HG02970 (cell line): Measurements from ENCODE around the gene OSBPL10.
"Not testable (repeated sequence)": the region's sequence is repeated elsewhere in the genome, so short reads cannot be mapped to it uniquely, and the experiment has no call there.

Experiments
- ATAC-seq: cut with Tn5 transposase; IDR thresholded peaks from one replicate; pipeline ENCODE4 v1.9.1; 2021; ENCODE audit warnings: mild to moderate bottlenecking, moderate library complexity, moderate number of reproducible peaks; ENCODE audit not compliant: unreplicated experiment, low FRiP score

OSBPL10 gene

DNA sequence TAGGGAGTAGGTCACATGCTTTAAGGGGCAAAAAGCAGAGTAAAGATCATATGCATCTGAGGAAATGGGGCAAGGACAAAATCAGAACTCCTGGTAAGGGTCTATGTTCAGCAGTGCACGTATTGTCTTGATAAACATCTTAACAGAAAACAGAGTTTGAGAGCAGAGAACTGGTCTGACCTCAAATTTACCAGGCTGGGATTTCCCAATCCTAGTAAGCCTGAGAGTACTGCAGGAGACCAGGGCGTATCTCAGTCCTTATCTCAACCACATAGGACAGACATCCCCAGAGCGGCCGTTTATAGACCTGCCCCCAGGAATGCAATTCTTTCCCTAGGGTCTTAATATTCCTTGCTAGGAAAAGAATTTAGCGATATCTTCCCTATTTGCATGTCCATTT is 14.0 kb upstream of the OSBPL10 start:
- ATAC-seq: not testable (repeated sequence)

DNA sequence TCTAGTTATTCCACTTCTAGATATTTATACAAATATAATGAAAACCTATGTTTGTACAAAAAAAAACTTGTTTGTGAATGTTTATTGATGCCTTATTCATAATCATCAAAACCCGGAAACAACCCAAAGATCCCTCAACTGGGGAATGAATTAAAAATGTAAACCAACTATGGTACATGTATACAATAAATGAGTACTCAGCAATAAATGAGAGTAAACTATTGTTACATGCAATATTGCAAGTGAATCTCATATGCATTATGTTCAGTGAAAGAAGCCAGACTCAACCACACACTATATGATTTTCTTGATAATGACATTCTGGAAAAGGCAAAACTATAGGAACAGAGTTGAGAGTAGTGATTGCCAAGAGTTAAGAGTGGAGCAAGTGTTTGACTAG is 12.8 kb upstream of the OSBPL10 start:
- no peak for ATAC-seq

GRCh38 chr3:31992995-31993394 is 11.9 kb upstream of the OSBPL10 start:
- ATAC-seq: not testable (repeated sequence)

GRCh38 chr3:31988271-31988670 is 7.2 kb upstream of the OSBPL10 start:
- ATAC-seq: no peak

GRCh38 chr3:31985831-31986230 is 4.8 kb upstream of the OSBPL10 start:
- no peak for ATAC-seq

GRCh38 chr3:31984321-31984720 is 3.3 kb upstream of the OSBPL10 start:
- no peak for ATAC-seq

- ATAC-seq: no peak
Observed at GRCh38 chr3:31980530-31981205, 394 bp downstream of the OSBPL10 start.

DNA sequence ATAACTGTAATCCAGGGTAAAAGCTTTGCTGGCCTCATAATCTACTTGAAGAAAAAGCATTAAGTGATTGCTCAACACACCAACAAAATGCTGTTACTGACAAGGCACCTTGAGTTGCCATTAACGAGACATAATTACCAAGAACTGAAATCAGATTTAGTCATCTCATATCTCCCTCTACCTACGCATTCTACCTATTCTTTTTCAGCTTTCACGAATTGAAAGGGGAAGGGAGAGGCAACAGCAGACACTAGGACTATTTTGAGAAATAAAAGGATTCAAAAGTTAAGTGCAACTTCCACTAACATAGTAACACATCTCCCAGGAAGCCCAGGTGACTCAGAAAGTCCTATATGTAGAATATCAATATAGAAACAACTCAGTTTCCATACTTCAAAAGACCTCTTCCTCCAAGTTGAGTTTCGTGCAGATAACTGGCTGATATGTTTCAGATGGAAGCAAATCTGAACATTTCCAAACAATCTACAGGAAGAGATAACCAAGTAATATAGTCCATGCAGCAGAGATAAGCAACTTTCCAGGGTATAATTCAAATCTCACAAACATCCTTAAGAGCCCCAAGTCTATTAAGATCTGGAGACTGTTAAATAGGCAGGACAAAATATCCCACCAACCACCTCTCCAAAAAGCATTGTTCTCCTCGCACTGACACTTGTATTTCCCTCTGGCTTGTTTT is 1.9 kb downstream of the OSBPL10 start:
- ATAC-seq: no peak

GRCh38 chr3:31978553-31978952 is 2.5 kb downstream of the OSBPL10 start:
- ATAC-seq: no peak

DNA sequence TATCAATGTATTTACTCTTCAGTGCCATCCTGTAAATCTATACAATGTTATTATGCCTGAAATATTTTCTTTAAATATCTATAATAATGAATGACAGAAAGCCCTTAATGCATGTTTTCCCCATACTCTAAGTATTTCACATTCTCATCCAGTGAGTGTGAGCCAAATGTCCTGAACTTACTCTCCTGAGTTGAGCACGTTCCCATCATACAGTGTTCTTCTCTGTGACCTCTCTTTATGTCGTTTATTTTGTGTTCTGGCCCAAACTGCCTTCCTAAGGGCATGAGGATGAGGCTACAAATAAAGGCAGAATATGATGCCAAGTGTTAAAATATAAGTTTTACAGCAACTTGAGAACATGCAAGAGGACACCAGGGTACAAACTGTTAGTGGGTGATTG is 3.3 kb downstream of the OSBPL10 start:
- ATAC-seq: no peak

DNA sequence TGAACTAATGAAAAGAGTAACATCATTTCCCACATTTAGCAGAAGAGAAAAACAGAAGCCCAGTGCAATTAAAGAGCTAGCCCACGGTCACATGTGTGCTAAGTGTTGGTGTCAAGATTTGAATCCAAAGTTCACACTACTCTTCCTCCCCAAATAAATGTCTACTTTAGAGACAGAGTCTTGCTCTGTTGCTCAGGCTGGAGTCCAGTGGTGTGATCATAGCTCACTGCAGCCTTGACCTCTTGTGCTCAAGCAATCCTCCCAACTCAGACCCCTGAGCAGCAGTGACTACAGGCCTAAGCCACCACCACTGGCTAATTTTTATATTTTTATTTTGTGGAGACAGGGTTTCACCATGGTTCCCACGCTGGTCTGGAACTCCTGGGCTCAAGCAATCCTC is 4.8 kb downstream of the OSBPL10 start:
- no peak for ATAC-seq

DNA sequence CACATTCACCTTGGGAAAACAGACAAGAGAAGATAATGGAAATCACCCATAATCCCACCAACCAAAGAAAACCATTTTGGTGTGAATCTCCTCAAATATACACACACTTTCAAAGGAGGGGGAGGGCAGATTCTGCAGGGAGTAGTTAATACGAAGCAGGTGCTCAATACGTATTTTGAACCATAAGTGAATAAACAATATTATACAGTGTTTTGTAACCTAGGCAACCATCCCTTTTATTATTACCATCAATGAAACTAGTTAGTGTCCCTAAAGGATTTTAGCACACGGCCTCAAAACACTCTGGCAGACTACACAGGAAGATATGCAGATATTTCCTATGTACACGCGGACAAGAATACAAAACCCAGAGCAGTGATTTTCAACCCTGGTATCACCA is 6.1 kb downstream of the OSBPL10 start:
- no peak for ATAC-seq

DNA sequence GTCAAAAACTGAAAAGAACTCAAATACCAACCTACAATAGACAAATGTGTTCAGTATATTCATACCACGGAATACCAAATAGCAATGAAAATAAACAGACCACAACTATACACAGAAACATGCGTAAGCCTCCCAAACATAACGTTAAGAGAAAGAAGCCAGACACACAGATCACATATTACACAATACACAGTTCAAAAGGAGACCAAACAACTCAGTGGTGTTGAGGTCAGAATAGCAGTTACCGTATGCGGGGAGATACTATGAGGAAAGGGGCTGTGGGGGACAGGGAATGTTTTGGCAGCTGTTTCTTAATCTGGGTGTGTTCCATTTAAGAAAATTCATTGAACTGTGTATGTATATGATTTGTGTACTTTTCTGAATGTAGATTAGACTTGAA is 6.6 kb downstream of the OSBPL10 start:
- no peak for ATAC-seq

DNA sequence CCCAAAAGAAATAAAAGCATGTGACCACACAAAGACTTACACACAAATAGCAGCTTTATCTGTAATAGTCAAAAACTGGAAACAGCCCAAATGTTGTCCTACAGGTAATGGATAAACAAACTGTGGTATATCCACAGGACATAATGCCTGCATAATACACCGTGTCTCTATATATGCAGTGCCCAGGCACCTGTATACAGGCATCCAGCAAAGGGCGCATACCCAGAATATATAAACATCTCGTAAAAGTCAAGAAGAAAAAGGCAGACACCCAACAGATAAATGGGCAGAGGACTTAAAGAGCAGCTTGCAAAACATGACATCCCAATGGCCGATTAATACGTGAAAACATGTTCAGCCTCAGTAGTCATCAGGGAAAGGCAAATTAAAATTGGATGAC is 7.2 kb downstream of the OSBPL10 start:
- no peak for ATAC-seq

DNA sequence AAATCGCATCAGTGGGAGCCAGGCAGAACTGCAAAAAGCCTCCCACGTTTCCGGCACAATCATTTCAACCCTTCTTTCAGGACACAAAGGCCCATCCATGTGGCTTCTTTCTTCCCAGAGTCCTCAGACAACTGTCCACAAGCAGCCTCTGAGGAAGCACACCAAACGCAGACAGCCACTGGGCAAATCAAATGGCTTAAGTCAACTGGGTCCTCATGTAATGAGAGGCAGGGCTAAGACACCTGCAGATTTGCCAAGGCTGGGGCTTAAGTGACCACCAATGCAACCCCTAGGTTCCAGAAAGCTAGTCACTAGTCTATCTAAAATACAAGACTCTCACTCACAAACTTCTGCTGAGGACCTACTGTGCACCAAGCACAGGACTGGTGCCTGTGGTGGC is 8.0 kb downstream of the OSBPL10 start:
- no peak for ATAC-seq

GRCh38 chr3:31971607-31972006 is 9.5 kb downstream of the OSBPL10 start:
- no peak for ATAC-seq

- no peak for ATAC-seq
Observed at GRCh38 chr3:31968927-31969418, 12.1 kb downstream of the OSBPL10 start.

DNA sequence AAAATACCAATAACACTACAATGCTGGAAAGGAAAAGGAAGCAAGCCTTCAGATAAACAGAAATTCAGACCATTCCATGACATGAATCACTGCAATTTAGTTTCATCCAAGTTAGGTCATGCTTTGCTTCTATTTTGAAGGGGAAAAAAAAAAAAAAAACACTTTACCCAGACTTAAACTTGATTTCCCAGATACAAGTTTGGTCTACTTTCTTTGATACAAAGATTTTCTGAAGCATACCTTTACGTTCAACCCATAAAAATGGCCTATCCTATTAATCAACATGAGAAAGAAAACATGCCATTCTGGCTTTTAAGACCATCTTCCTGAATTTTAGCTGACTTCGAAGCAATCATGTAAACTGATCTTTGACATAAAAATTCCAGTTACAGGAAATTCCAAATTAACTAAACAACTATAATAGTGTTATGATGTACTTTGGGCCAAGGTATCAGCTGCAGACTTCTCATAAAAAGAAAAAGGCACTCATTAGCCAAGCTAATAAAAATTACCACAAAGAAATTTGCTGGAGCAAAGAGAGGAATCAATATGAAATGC is 12.6 kb downstream of the OSBPL10 start:
- no peak for ATAC-seq

DNA sequence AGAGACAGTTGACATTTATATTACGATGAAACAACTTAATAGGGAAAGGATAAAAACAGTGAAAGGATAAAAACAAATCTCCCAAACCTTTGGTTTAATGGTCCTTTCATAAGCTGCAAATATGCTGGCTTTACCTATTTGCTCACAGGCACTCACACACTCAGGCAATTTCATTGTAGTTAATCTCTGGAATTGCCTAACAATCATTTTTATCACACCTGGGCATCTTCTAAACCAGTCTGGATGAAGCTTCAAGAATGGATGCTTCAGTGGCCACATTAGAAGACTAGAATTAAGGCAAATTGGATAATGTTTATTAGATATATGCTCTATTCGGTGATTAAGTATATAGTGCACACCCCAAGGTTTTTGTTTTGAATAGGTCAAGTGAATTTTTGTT is 13.5 kb downstream of the OSBPL10 start:
- ATAC-seq: no peak

- ATAC-seq: no peak
Observed at GRCh38 chr3:31966978-31967591, 14.0 kb downstream of the OSBPL10 start.

GRCh38 chr3:31962801-31963205 is 18.3 kb downstream of the OSBPL10 start:
- ATAC-seq: no peak
